GM19240 (cell line): ENCODE measurements around the gene MBD6.
"Not testable (repeated sequence)": the region's sequence is repeated elsewhere in the genome, so short reads cannot be mapped to it uniquely, and the experiment has no call there.

Source experiments
- DNase-seq: peaks from one replicate; pipeline ENCODE4 v3.0.0; 2011; ENCODE audit warnings: low spot score; ENCODE audit not compliant: insufficient read length

Gene MBD6

GRCh38 chr12:57514720-57515407 lies 7.8 kb upstream of the MBD6 start:
- no peak for DNase-seq

GRCh38 chr12:57515408-57515933 lies 7.2 kb upstream of the MBD6 start:
- DNase-seq, result no peak

GRCh38 chr12:57515934-57516541 lies 6.6 kb upstream of the MBD6 start:
- DNase-seq, result no peak

- no peak for DNase-seq
These were observed 5.9 kb upstream of the MBD6 start for GRCh38 chr12:57516617-57517153.

GRCh38 chr12:57517187-57517586 lies 5.4 kb upstream of the MBD6 start:
- DNase-seq, result no peak

- DNase-seq, result not testable (repeated sequence)
These were observed 4.9 kb upstream of the MBD6 start for GRCh38 chr12:57517718-57518117.

- DNase-seq, result no peak
These were observed 4.3 kb upstream of the MBD6 start for GRCh38 chr12:57518176-57518919.

- no peak for DNase-seq
These were observed 3.5 kb upstream of the MBD6 start for GRCh38 chr12:57518920-57519795.

- no peak for DNase-seq
These were observed 2.9 kb upstream of the MBD6 start for GRCh38 chr12:57519796-57520052.

GRCh38 chr12:57520053-57520818 lies 2.4 kb upstream of the MBD6 start, which contains the start of gene DDIT3:
TSS of gene DDIT3 (minus strand) at chr12:57520514. CDS start at chr12:57517406, 3,108 bp downstream.
- DNase-seq, result peak; percentile 89

GRCh38 chr12:57521525-57522010 lies 1.1 kb upstream of the MBD6 start:
- DNase-seq, result no peak

- peak; percentile 33 for DNase-seq
These were observed 472 bp downstream of the MBD6 start for GRCh38 chr12:57522887-57523705.

GRCh38 chr12:57523706-57524614 lies 1.3 kb downstream of the MBD6 start:
- DNase-seq, result no peak

GRCh38 chr12:57524814-57525614 lies 2.4 kb downstream of the MBD6 start:
- no peak for DNase-seq

- no peak for DNase-seq
These were observed 3.2 kb downstream of the MBD6 start for GRCh38 chr12:57525615-57526383.

GRCh38 chr12:57526477-57527126 lies 4.0 kb downstream of the MBD6 start:
- DNase-seq, result no peak
